ENCODE results near the gene POLD3. TPM values are rescaled to one million over a fixed set of nuclear protein-coding genes. Genes with fewer than 3 reads are reported as not detected.

POLD3 gene
- total RNA-seq, 1 donor from 2014 or later: 16.3 TPM

DNA sequence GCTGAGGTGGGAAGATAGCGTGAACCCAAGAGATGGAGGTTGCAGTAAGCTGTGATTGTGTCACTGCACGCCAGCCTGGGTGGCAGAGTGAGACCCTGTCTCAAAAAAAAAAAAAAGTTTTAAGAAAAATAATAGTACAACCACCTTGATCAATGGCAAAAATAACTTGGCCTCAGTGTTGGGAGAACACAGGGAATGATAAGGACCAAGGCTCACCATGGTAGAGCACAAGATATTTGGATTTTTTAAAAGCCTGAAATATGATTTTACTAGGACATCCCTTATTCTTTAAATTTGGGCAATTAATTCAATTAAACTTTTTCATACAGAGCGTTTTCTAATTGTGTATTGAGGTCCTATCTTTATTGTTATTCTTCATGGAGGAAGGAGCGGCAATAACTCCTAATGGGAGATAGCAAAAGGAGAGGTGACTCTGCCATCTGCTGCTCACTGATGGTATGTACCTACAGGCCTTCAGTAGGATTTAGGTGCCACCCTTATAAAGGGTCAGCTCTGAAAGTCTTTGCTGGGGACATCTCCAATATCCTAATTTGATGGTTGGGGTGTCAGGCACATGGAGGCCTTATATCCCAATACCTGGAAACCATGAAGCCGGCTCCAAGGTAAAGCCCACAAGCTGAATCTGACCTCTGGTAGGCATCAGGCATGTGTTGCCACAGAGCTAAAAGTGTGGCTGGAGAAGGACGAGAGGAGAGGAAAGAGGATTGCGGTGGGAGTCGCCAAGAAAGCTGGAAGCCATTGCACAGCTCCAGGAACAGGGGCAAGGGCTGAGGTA lies 21.9 kb upstream of the POLD3 start:
- no peak for DNase-seq
- peak; percentile 49 for ATAC-seq (ENCODE audit: low read depth)
- POLR2A ChIA-PET: no interaction called here
- CTCF ChIA-PET: interaction anchor here (0.8 to 4.6 kb wide), 8 partner anchors 9 to 315 kb away, joined by 3 to 59 read pairs (median 5); no protein-coding TSS in a partner anchor
- intact Hi-C loops (cut with micrococcal nuclease): loop anchor here (1.0 kb wide), 1 partner anchor 182 kb away; no protein-coding TSS in a partner anchor
- H3K4me1 Mint-ChIP-seq: no peaks in the 10 kb centered on the region
- no peak overlapping the region for H3K4me3 Mint-ChIP-seq
- H3K36me3 Mint-ChIP-seq (ENCODE audit: low read depth): no peaks in the 10 kb centered on the region
- no peak overlapping the region for H3K27ac Mint-ChIP-seq
- peaks cover 8% of the 10 kb centered on the region for H3K27me3 Mint-ChIP-seq
- H3K9me3 Mint-ChIP-seq: no peaks in the 10 kb centered on the region
- TF ChIP-seq, protein P1, sequence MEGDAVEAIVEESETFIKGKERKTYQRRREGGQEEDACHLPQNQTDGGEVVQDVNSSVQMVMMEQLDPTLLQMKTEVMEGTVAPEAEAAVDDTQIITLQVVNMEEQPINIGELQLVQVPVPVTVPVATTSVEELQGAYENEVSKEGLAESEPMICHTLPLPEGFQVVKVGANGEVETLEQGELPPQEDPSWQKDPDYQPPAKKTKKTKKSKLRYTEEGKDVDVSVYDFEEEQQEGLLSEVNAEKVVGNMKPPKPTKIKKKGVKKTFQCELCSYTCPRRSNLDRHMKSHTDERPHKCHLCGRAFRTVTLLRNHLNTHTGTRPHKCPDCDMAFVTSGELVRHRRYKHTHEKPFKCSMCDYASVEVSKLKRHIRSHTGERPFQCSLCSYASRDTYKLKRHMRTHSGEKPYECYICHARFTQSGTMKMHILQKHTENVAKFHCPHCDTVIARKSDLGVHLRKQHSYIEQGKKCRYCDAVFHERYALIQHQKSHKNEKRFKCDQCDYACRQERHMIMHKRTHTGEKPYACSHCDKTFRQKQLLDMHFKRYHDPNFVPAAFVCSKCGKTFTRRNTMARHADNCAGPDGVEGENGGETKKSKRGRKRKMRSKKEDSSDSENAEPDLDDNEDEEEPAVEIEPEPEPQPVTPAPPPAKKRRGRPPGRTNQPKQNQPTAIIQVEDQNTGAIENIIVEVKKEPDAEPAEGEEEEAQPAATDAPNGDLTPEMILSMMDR (IDR thresholded peaks at IDR 0.05): no peak

DNA sequence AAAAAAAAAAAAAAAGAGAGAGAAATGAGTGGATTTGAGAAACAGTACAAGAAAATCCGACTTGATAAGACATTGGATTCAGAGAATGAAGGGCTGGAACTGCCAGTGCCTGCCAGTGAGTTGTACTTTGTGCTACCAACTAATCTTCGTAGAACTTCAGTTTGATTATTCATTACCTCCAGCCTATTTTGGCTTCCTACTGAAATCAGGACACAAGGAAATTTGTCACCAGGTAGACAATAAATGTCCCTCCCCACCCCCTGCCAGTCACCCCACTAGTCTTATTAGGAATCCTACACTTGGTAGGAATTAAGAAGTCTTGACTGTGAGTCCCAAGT lies 21.4 kb upstream of the POLD3 start:
- intact Hi-C loops (cut with micrococcal nuclease): no loop called here
- POLR2A ChIA-PET: no interaction called here
- H3K4me1 Mint-ChIP-seq: no peaks in the 10 kb centered on the region

DNA sequence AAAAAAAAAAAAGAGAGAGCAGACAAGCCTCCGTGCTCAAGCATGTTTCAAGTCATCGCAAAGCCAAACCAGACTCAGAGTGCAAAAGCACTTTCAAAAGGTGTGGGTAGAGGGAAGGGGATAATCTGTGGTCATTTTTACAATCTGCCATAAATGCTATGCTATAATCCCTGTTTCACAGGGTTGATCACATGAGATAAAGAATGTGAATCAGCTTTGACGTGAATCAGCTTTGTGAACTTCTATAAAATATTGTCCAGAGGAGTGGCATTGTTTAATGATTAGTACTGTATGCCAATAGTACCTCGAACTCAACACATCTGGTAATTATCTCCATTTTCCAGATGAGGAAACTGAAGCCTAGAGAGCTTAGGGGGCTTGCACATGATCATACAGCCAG lies 20.0 kb upstream of the POLD3 start:
- TF ChIP-seq, protein P1 (IDR thresholded peaks at IDR 0.05): no peak
- no peaks in the 10 kb centered on the region for H3K9me3 Mint-ChIP-seq
- DNase-seq (no peak), ATAC-seq (ENCODE audit: low read depth) (no peak)
- no peaks in the 10 kb centered on the region for H3K36me3 Mint-ChIP-seq (ENCODE audit: low read depth)
- CTCF ChIA-PET: interaction anchor here (4.2 to 4.6 kb wide), 2 partner anchors 120 to 182 kb away, joined by 18 to 59 read pairs; no protein-coding TSS in a partner anchor
- H3K4me1 Mint-ChIP-seq: no peaks in the 10 kb centered on the region
- H3K4me3 Mint-ChIP-seq: no peak overlapping the region
- POLR2A ChIA-PET: no interaction called here
- H3K27me3 Mint-ChIP-seq: peaks cover 8% of the 10 kb centered on the region
- no peak overlapping the region for H3K27ac Mint-ChIP-seq
- intact Hi-C loops (cut with micrococcal nuclease): no loop called here

More for the DNA sequence above, 21.4 kb upstream of the POLD3 start:
- Mint-ChIP-seq H3K36me3 (ENCODE audit: low read depth) (no peaks in the 10 kb centered on the region), H3K4me3 (no peak overlapping the region), H3K27ac (no peak overlapping the region), H3K9me3 (no peaks in the 10 kb centered on the region), H3K27me3 (peaks cover 8% of the 10 kb centered on the region)
- CTCF ChIA-PET: interaction anchor here (0.8 to 4.6 kb wide), 6 partner anchors 9 to 316 kb away, joined by 3 to 59 read pairs (median 6); no protein-coding TSS in a partner anchor
- DNase-seq (no peak), ATAC-seq (ENCODE audit: low read depth) (no peak)
- TF ChIP-seq, protein P1 (IDR thresholded peaks at IDR 0.05): no peak

DNA sequence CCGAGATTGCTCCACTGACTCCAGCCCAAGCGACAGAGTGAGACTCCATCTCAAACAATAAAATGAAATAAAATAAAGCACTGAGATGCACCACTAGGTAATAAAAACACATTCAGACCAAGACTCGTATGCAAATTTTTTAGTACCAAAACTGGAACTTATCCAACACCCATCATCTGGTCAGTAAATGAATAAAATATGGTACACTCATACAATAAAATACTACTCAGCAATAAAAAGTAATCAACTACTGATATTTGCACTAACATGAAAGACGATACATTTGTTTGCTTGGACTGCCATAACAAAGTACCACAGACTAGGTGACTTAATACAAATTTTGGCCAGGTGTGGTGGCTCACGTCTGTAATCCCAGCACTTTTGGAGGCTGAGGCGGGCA lies 17.8 kb upstream of the POLD3 start:
- H3K4me3 Mint-ChIP-seq: no peak overlapping the region
- no peaks in the 10 kb centered on the region for H3K9me3 Mint-ChIP-seq
- no peaks in the 10 kb centered on the region for H3K4me1 Mint-ChIP-seq
- DNase-seq (no peak), ATAC-seq (ENCODE audit: low read depth) (no peak)
- no peak overlapping the region for H3K27ac Mint-ChIP-seq
- TF ChIP-seq, protein P1 (IDR thresholded peaks at IDR 0.05): no peak
- no peaks in the 10 kb centered on the region for H3K36me3 Mint-ChIP-seq (ENCODE audit: low read depth)
- intact Hi-C loops (cut with micrococcal nuclease): no loop called here
- peaks cover 6% of the 10 kb centered on the region for H3K27me3 Mint-ChIP-seq
- POLR2A ChIA-PET: no interaction called here
- CTCF ChIA-PET: no interaction called here

DNA sequence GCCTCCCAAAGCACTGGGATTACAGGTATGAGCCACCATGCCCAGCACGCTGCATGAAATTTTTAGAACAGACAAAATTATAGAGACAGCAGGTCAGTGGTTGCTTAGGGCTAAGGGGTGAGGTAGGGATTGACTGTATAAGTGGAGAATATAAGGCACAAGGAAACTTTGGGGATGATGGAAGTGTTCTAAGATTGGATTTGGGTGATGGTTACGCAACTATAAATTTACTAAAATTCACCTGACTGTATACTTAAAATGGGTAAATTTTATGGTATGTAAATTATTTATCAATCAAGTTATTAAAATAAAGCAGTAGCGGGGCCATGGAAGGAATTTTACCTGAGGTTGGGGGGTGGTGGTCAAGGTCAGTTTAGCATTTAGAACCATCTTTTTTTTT lies 16.4 kb upstream of the POLD3 start:
- ChIA-PET CTCF (no interaction called here), POLR2A (no interaction called here)
- Mint-ChIP-seq H3K9me3 (no peaks in the 10 kb centered on the region), H3K4me3 (no peak overlapping the region), H3K27me3 (peaks cover 6% of the 10 kb centered on the region), H3K27ac (no peak overlapping the region), H3K4me1 (peaks cover under 1% of the 10 kb centered on the region), H3K36me3 (ENCODE audit: low read depth) (no peaks in the 10 kb centered on the region)
- ATAC-seq (ENCODE audit: low read depth) (no peak), DNase-seq (no peak)
- TF ChIP-seq, protein P1 (IDR thresholded peaks at IDR 0.05): no peak
- intact Hi-C loops (cut with micrococcal nuclease): no loop called here
